ENCODE measurements around the gene RAB40C. TPM values are rescaled to one million over a fixed set of nuclear protein-coding genes. Genes with fewer than 3 reads are reported as not detected.

RAB40C gene
- total RNA-seq, 1 donor from 2014 or later: 13.1 TPM

DNA sequence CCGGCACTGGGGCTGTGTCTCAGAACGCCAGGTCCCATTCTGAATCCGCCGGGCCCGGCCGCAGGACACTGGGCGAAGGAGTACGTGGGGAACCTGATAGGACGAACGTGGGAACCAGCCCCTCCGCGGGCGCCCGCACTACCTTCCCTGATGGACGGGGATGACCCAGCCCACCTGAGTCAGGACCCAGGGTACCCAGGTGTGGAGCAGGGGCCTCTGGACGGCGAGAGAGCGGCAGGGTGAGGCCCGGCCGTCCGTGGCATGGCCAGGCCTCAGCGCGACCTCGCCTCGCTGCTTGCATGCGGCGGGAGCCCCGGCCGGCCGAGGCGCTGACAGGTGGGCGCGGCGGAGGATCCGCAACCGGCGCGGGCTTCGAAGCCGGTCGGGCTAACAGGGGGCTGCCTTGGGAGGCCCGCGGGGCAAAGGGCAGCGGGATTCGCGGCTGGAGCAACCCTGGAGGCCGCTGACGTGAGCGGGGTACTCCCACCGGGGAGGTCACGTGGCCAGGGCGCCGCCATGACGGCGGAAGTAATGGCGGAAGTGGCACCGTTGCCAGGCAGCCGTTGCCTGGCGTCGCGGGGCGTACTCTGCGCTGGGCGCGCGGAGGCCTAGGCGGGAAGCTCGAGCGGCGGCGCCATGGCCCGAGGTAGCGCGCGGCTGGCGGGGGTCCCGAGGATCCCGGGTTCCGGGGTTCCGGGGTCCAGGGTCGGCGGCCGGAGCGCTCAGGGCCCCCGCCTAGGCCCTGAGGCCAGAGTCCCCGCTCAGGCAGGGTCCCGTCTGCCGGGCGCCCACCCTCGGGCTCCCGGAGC lies 59.1 kb downstream of the RAB40C start, which contains the start of gene WDR90:
TSS of gene WDR90 (plus strand) at position 585 of the 809 bp plus-strand sequence. CDS start at position 637, 52 bp downstream.
- CTCF ChIA-PET: interaction anchor here (1.2 kb wide), 1 partner anchor 56 kb away, joined by 4 read pairs; no protein-coding TSS in a partner anchor
- H3K36me3 Mint-ChIP-seq (ENCODE audit: low read depth): no peaks in the 10 kb centered on the region
- H3K27me3 Mint-ChIP-seq: no peaks in the 10 kb centered on the region
- intact Hi-C loops (cut with micrococcal nuclease): loop anchor here (1.0 to 2.0 kb wide), 4 partner anchors 11 to 35 kb away; partner anchors contain the start of genes JMJD8, METTL26 and RHOT2
- TF ChIP-seq, protein P1, sequence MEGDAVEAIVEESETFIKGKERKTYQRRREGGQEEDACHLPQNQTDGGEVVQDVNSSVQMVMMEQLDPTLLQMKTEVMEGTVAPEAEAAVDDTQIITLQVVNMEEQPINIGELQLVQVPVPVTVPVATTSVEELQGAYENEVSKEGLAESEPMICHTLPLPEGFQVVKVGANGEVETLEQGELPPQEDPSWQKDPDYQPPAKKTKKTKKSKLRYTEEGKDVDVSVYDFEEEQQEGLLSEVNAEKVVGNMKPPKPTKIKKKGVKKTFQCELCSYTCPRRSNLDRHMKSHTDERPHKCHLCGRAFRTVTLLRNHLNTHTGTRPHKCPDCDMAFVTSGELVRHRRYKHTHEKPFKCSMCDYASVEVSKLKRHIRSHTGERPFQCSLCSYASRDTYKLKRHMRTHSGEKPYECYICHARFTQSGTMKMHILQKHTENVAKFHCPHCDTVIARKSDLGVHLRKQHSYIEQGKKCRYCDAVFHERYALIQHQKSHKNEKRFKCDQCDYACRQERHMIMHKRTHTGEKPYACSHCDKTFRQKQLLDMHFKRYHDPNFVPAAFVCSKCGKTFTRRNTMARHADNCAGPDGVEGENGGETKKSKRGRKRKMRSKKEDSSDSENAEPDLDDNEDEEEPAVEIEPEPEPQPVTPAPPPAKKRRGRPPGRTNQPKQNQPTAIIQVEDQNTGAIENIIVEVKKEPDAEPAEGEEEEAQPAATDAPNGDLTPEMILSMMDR (IDR thresholded peaks at IDR 0.05): no peak
- no peaks in the 10 kb centered on the region for H3K9me3 Mint-ChIP-seq
- POLR2A ChIA-PET: interaction anchor here (0.6 to 4.0 kb wide), 7 partner anchors 10 to 61 kb away, joined by 3 to 13 read pairs (median 4); partner anchors contain the start of genes METTL26 and STUB1
- H3K4me3 Mint-ChIP-seq: peak within 1 kb of the TSS; percentile 84
- DNase-seq (peak; percentile 93), ATAC-seq (ENCODE audit: low read depth) (peak; percentile 85)
- peaks cover 22% of the 10 kb centered on the region for H3K4me1 Mint-ChIP-seq
- peak within 1 kb of the TSS; percentile 85 for H3K27ac Mint-ChIP-seq

DNA sequence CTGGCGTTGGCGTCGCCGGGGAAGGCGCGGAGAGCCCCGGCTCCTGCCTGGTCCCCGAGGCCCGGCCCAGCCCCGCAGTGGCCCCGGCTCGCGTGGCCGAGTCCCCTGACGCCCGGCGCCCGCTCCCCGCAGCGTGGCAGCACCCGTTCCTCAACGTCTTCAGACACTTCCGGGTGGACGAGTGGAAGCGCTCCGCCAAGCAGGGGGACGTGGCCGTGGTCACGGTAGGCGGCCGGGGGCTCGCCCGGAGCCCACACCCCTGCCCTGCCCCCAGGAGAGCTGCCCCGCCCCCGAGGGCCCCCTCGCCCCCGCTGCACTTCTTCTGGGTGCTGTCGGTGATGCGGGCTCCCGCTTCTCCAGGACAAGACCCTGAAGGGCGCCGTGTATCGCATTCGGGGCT lies 59.8 kb downstream of the RAB40C start:
- ATAC-seq (ENCODE audit: low read depth): peak; percentile 6
- intact Hi-C loops (cut with micrococcal nuclease): loop anchor here (1.0 to 2.0 kb wide), 4 partner anchors 11 to 35 kb away; partner anchors contain the start of genes JMJD8, METTL26 and RHOT2
- TF ChIP-seq, protein P1 (IDR thresholded peaks at IDR 0.05): no peak
- Mint-ChIP-seq H3K4me3 (peak overlapping the region; percentile 66), H3K27ac (no peak overlapping the region), H3K36me3 (ENCODE audit: low read depth) (no peaks in the 10 kb centered on the region), H3K4me1 (peaks cover 20% of the 10 kb centered on the region), H3K9me3 (no peaks in the 10 kb centered on the region), H3K27me3 (no peaks in the 10 kb centered on the region)
- CTCF ChIA-PET: no interaction called here
- no peak for DNase-seq
- POLR2A ChIA-PET: interaction anchor here (0.6 to 4.0 kb wide), 7 partner anchors 10 to 1610 kb away, joined by 3 to 13 read pairs (median 4); partner anchors contain the start of gene STUB1

GRCh38 chr16:651844-652243 lies 62.0 kb downstream of the RAB40C start:
- CTCF ChIA-PET: no interaction called here
- Mint-ChIP-seq H3K36me3 (ENCODE audit: low read depth) (no peaks in the 10 kb centered on the region), H3K27ac (no peak overlapping the region), H3K4me1 (peaks cover 16% of the 10 kb centered on the region), H3K9me3 (no peaks in the 10 kb centered on the region), H3K27me3 (no peaks in the 10 kb centered on the region), H3K4me3 (no peak overlapping the region)
- intact Hi-C loops (cut with micrococcal nuclease): no loop called here
- POLR2A ChIA-PET: no interaction called here
- ATAC-seq (ENCODE audit: low read depth) (no peak), DNase-seq (no peak)
- TF ChIP-seq, protein P1 (IDR thresholded peaks at IDR 0.05): no peak

DNA sequence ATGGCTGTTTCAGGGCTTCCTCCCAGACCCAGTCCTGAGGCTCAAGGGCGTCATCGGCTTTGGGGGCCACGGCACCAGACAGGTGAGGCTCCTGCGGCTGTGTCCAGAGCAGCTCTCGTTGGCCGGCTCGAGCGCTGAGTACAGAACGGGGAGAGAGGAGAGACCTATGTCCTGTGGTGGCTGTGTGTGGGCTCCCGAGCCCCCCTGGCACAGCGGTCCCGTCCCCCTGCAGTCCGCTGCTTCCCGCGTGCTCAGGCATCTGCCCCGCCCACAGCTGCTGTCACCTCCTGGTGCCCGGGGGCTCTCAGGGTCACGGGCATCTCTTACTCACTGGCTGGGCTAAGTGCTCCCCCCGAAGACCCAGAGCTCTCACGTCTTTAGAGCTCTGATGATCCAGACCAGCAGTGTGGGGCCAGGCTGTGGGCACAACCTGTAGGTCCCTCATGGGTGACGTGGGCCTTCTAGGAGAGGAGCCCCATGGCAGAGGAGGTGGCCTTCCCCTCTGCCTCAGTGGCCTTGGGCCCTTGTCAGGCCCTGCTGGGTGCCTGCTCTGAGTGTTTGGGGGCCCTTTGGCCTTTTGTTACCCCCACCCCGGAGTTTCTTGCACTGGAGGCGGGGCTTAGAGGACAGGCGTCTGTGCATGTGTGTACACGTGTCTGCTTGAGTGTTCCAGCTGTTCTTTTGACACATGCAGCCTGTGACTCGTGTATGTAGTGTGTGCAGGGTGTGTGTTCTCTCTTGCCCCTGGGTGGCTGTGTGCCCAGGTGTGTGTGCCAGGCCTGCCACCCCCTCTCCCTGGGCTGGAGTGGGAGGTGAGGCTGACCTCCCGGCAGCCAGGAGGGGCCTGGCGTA lies 62.8 kb downstream of the RAB40C start:
- TF ChIP-seq, protein P1 (IDR thresholded peaks at IDR 0.05): no peak
- ATAC-seq (ENCODE audit: low read depth) (no peak), DNase-seq (no peak)
- Mint-ChIP-seq H3K27me3 (no peaks in the 10 kb centered on the region), H3K9me3 (no peaks in the 10 kb centered on the region), H3K4me1 (peaks cover 11% of the 10 kb centered on the region), H3K27ac (no peak overlapping the region), H3K4me3 (no peak overlapping the region), H3K36me3 (ENCODE audit: low read depth) (no peaks in the 10 kb centered on the region)
- POLR2A ChIA-PET: no interaction called here
- CTCF ChIA-PET: no interaction called here
- intact Hi-C loops (cut with micrococcal nuclease): no loop called here
